ENCODE measurements around the gene EREG. TPM values are rescaled to one million over a fixed set of nuclear protein-coding genes. Genes with fewer than 3 reads are reported as not detected.

Gene EREG
- total and polyA plus RNA-seq, 9 of the 15 experiments (the other 6 are each of a cell fraction or from before 2014, with no cell fraction given), result 0.97 to 7.3 (median 2.5) TPM

DNA sequence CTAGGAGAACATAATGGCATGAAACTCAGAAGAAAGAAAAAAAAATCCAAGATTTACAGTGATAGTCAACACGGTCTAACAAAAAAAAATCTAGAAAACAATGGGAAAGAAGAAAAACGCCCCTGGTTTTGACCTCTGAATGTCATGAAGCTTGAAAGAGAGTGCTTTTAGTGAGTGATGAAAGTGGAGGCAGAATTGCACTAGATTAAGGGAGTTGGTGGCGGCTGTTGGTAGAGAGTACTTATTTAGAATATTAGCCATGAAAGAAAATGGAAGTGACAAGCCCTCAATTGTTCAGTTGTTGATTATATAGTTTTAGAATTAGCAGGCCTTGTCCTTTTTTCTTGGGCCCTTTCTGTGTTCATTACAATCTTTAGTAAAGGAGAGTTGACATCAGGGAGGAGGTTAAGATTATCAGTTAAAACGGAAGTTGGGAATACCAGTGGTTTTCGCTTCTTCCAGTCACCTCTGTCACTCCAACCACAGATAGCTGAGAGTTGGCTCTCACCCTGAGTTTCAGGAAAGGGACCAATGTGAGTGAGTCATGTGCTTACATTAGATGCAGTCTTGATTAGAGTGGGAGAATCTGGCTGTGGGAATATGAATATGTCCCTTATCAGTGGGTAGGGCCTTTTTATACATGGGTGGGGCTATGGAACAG, 29.7 kb downstream of the EREG start (continued):
- TF ChIP-seq MYC (IDR thresholded peaks at IDR 0.05; ENCODE audit: low read depth, low read length), result peak; percentile 49; the same call in 1 of the 2 replicates
- TF ChIP-seq MYC (CRISPR knock-in tag; IDR thresholded peaks at IDR 0.05; ENCODE audit: borderline replicate concordance, low read depth), result no peak
- no peak for TF ChIP-seq SLC30A9 (CRISPR knock-in tag; IDR thresholded peaks at IDR 0.05)
- no peak for TF ChIP-seq NR4A1 (CRISPR knock-in tag; IDR thresholded peaks at IDR 0.05)
- TF ChIP-seq NR4A1 (tag; IDR thresholded peaks at IDR 0.05), result no peak
- TF ChIP-seq IRF1 (CRISPR knock-in tag; IDR thresholded peaks at IDR 0.05; ENCODE audit: borderline replicate concordance), result no peak
- peak; percentile 44; the same call in 1 of the 2 replicates for TF ChIP-seq POLR2H (tag; IDR thresholded peaks at IDR 0.05; ENCODE audit: low read depth)
- no peak for TF ChIP-seq ZNF696 (CRISPR knock-in tag; conservative IDR thresholded peaks at IDR 0.05)
- TF ChIP-seq HCFC1 (IDR thresholded peaks at IDR 0.05; ENCODE audit: low read depth, low read length), result no peak
- no peak for TF ChIP-seq ZNF764 (CRISPR knock-in tag; IDR thresholded peaks at IDR 0.05; ENCODE audit: low read depth)
- TF ChIP-seq CBFB (CRISPR knock-in tag; IDR thresholded peaks at IDR 0.05), result no peak
- TF ChIP-seq HDAC6 (IDR thresholded peaks at IDR 0.05; ENCODE audit: low read depth, low read length), result no peak
- TF ChIP-seq HINFP (tag; conservative IDR thresholded peaks at IDR 0.05; ENCODE audit: low read depth), result no peak
- TF ChIP-seq ZFP1 (CRISPR knock-in tag; IDR thresholded peaks at IDR 0.05), result no peak
- no peak for TF ChIP-seq ERF (CRISPR knock-in tag; IDR thresholded peaks at IDR 0.05)
- TF ChIP-seq, protein P1, sequence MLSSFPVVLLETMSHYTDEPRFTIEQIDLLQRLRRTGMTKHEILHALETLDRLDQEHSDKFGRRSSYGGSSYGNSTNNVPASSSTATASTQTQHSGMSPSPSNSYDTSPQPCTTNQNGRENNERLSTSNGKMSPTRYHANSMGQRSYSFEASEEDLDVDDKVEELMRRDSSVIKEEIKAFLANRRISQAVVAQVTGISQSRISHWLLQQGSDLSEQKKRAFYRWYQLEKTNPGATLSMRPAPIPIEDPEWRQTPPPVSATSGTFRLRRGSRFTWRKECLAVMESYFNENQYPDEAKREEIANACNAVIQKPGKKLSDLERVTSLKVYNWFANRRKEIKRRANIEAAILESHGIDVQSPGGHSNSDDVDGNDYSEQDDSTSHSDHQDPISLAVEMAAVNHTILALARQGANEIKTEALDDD (IDR thresholded peaks at IDR 0.05), result peak; percentile 94
- TF ChIP-seq, protein P2, sequence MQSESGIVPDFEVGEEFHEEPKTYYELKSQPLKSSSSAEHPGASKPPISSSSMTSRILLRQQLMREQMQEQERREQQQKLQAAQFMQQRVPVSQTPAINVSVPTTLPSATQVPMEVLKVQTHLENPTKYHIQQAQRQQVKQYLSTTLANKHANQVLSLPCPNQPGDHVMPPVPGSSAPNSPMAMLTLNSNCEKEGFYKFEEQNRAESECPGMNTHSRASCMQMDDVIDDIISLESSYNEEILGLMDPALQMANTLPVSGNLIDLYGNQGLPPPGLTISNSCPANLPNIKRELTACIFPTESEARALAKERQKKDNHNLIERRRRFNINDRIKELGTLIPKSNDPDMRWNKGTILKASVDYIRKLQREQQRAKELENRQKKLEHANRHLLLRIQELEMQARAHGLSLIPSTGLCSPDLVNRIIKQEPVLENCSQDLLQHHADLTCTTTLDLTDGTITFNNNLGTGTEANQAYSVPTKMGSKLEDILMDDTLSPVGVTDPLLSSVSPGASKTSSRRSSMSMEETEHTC (IDR thresholded peaks at IDR 0.05), result no peak
- TF ChIP-seq HOXB6 (CRISPR knock-in tag; IDR thresholded peaks at IDR 0.05; ENCODE audit: borderline replicate concordance), result no peak
- TF ChIP-seq, protein P3, sequence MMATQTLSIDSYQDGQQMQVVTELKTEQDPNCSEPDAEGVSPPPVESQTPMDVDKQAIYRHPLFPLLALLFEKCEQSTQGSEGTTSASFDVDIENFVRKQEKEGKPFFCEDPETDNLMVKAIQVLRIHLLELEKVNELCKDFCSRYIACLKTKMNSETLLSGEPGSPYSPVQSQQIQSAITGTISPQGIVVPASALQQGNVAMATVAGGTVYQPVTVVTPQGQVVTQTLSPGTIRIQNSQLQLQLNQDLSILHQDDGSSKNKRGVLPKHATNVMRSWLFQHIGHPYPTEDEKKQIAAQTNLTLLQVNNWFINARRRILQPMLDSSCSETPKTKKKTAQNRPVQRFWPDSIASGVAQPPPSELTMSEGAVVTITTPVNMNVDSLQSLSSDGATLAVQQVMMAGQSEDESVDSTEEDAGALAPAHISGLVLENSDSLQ (IDR thresholded peaks at IDR 0.05), result peak; percentile 89
- no peak for TF ChIP-seq ZC3H11A (IDR thresholded peaks at IDR 0.05; ENCODE audit: low read depth, low read length)
- peak; percentile 79 for TF ChIP-seq ESRRA (IDR thresholded peaks at IDR 0.05; ENCODE audit: borderline replicate concordance, low read depth)
- TF ChIP-seq DACH1 (IDR thresholded peaks at IDR 0.05; ENCODE audit: partially characterized antibody), result no peak
- TF ChIP-seq SNAPC5 (CRISPR knock-in tag; IDR thresholded peaks at IDR 0.05), result no peak
- TF ChIP-seq ZNF699 (CRISPR knock-in tag; IDR thresholded peaks at IDR 0.05; ENCODE audit: insufficient replicate concordance), result no peak

Measured in K562 (cell line).